Right lobe of liver (tissue), 6 donors: Measurements from ENCODE around the gene KIRREL3. TPM values are rescaled to one million over a fixed set of nuclear protein-coding genes. Genes with fewer than 3 reads are reported as not detected.

Source experiments
- ATAC-seq, 4 donors: fragments of 200-7000 bp; cut with Tn5 transposase; one replicate each; pipeline ENCODE4 v1.9.1; 2020; ENCODE audit warnings: mild to moderate bottlenecking in 4 of 4, moderate library complexity in 4 of 4
- DNase-seq, 3 donors: peaks; one replicate each; pipeline ENCODE4 v3.0.0-alpha.2; 2020
- H3K27ac ChIP-seq, 3 donors: fragments of 200-600 bp; one replicate each; pipeline ENCODE4 v1.8.0; 2022
- H3K27me3 ChIP-seq, 2 donors: fragments of 200-600 bp; one replicate each; pipeline ENCODE4 v1.8.0; 2022
- H3K36me3 ChIP-seq, 4 donors: fragments of 200-600 bp; sonication (generic) in 1 of 4; one replicate each; pipeline versions ENCODE4 v1.5.1 to v1.8.0; 2017 to 2022; ENCODE audit warnings: control low read depth in 1 of 4
- H3K4me1 ChIP-seq, 4 donors: fragments of 200-600 bp; sonication (generic) in 1 of 4; one replicate each; pipeline versions ENCODE4 v1.5.1 to v1.8.0; 2017 to 2022; ENCODE audit warnings: control low read depth in 1 of 4
- H3K4me3 ChIP-seq, 3 donors: fragments of 200-600 bp; one replicate each; pipeline ENCODE4 v1.8.0; 2022
- H3K9me3 ChIP-seq, 4 donors: fragments of 200-600 bp; sonication (generic) in 1 of 4; one replicate each; pipeline versions ENCODE4 v1.5.1 to v1.8.0; 2017 to 2022; ENCODE audit warnings: control low read depth in 1 of 4
- CTCF ChIP-seq, 4 donors: fragments of 200-600 bp in 3 of 4; fragments of 450-650 bp in 1 of 4; IDR thresholded peaks; one replicate each; pipeline versions ENCODE4 v1.5.1 to v1.8.0; 2016 to 2022; ENCODE audit warnings: antibody characterized with exemption in 4 of 4, mild to moderate bottlenecking in 2 of 4
- POLR2A ChIP-seq: fragments of 450-650 bp; IDR thresholded peaks from one replicate; pipeline ENCODE4 v1.6.1; 2017; ENCODE audit warnings: antibody characterized with exemption, mild to moderate bottlenecking
- WGBS: methylation state at CpG from one replicate; pipeline ENCODE4 v1.1.6; 2018; ENCODE audit warnings: low coverage, low lambda C conversion rate; ENCODE audit not compliant: insufficient coverage; ENCODE audit errors: missing lambda C conversion rate; 5-methylcytosine and 5-hydroxymethylcytosine counted together
- intact Hi-C, 2 donors: fragments of 100-400 bp; cut with DNase I; formaldehyde crosslinking; loops; one replicate each; pipeline versions ENCODE4 v1.11.2 to v1.14.1; 2022
- total RNA-seq, 6 experiments: library from RNA; depleted of rRNA in 2 of 6; stranded (reverse); fragments of >200 nt in 2 of 6; fragmentation: NEBNext Ultra II Directional in 3 of 6; extraction: Animal tissue kit (Norgen Biotek cat#: 25700) in 3 of 6; gene quantifications; one replicate each; pipeline versions ENCODE4 v1.1.0 to v1.2.4, GENCODE V29; 2016 to 2023
- donor health status: DM: no; HTN: yes; CAD: no.
- donor health status: DM: no; HTN: no; CAD: no.
- donor health status: DM: no; HTN: no; CAD: no.
- donor health status: DM: no; HTN: yes; CAD: no.
- donor health status: DM: no; HTN: yes; CAD: no.

KIRREL3 gene
- total RNA-seq, 6 experiments from 2014 or later, result not detected

- no peak for ATAC-seq
- no peaks in the 10 kb centered on the region for H3K36me3 ChIP-seq
- TF ChIP-seq POLR2A (no peak), CTCF (IDR thresholded peaks at IDR 0.05) (no peak)
- H3K4me3 ChIP-seq, result no peak overlapping the region
- intact Hi-C loops, result no loop called here
- WGBS, result 57% methylated on average over 5 of the region's 9 CpGs
- H3K27ac ChIP-seq, result no peak overlapping the region
- no peak for DNase-seq
- H3K9me3 ChIP-seq, result no peaks in the 10 kb centered on the region
- H3K4me1 ChIP-seq, result no peaks in the 10 kb centered on the region
- no peaks in the 10 kb centered on the region for H3K27me3 ChIP-seq
Measured at GRCh38 chr11:126547161-126547560, 453.4 kb downstream of the KIRREL3 start.

GRCh38 chr11:126546694-126547093 lies 453.9 kb downstream of the KIRREL3 start:
- ATAC-seq (no peak), DNase-seq (no peak)
- Histone ChIP-seq H3K36me3 (no peaks in the 10 kb centered on the region), H3K4me1 (no peaks in the 10 kb centered on the region), H3K27me3 (no peaks in the 10 kb centered on the region), H3K9me3 (no peaks in the 10 kb centered on the region), H3K27ac (no peak overlapping the region), H3K4me3 (no peak overlapping the region)
- WGBS, result 48% methylated on average over 5 of the region's 5 CpGs
- TF ChIP-seq POLR2A (no peak), CTCF (IDR thresholded peaks at IDR 0.05) (no peak)
- intact Hi-C loops, result no loop called here

GRCh38 chr11:126546191-126546590 lies 454.4 kb downstream of the KIRREL3 start:
- Histone ChIP-seq H3K27ac (no peak overlapping the region), H3K36me3 (no peaks in the 10 kb centered on the region), H3K4me1 (no peaks in the 10 kb centered on the region), H3K27me3 (no peaks in the 10 kb centered on the region), H3K9me3 (no peaks in the 10 kb centered on the region), H3K4me3 (no peak overlapping the region)
- ATAC-seq (no peak), DNase-seq (no peak)
- TF ChIP-seq CTCF (IDR thresholded peaks at IDR 0.05), result no peak
- no peak for TF ChIP-seq POLR2A
- no CpG with 5 or more reads among the region's 2 CpGs for WGBS
- intact Hi-C loops, result no loop called here

GRCh38 chr11:126545057-126545555 lies 455.5 kb downstream of the KIRREL3 start:
- Histone ChIP-seq H3K27ac (no peak overlapping the region), H3K4me3 (no peak overlapping the region), H3K9me3 (no peaks in the 10 kb centered on the region), H3K4me1 (no peaks in the 10 kb centered on the region), H3K36me3 (no peaks in the 10 kb centered on the region), H3K27me3 (no peaks in the 10 kb centered on the region)
- ATAC-seq, result no peak
- DNase-seq, result no peak
- 62% methylated on average over 5 of the region's 8 CpGs for WGBS
- intact Hi-C loops, result no loop called here
- no peak for TF ChIP-seq CTCF (IDR thresholded peaks at IDR 0.05)
- TF ChIP-seq POLR2A, result no peak
